ENCODE results near the gene LYRM4. TPM values are rescaled to one million over a fixed set of nuclear protein-coding genes. Genes with fewer than 3 reads are reported as not detected.

Gene LYRM4
- polyA plus RNA-seq, 1 donor from 2014 or later: 29.3 TPM

- no peak overlapping the region for H3K4me2 ChIP-seq (ENCODE audit: low read length)
- TF ChIP-seq SMC3 (conservative IDR thresholded peaks at IDR 0.05; ENCODE audit: poor library complexity) (no peak), RAD21 (conservative IDR thresholded peaks at IDR 0.05) (no peak), EP300 (conservative IDR thresholded peaks at IDR 0.05; ENCODE audit: poor library complexity, severe bottlenecking) (no peak), TAF1 (IDR thresholded peaks at IDR 0.05; ENCODE audit: low read depth) (no peak), REST (IDR thresholded peaks at IDR 0.05; ENCODE audit: borderline replicate concordance) (no peak), EZH2 (IDR thresholded peaks at IDR 0.05; ENCODE audit: borderline replicate concordance, insufficient read depth, low read length, poor library complexity, severe bottlenecking) (no peak), CTCF (IDR thresholded peaks at IDR 0.05; ENCODE audit: poor library complexity, severe bottlenecking) (no peak), POLR2AphosphoS5 (IDR thresholded peaks at IDR 0.05) (no peak), MXI1 (conservative IDR thresholded peaks at IDR 0.05; ENCODE audit: poor library complexity, severe bottlenecking) (no peak)
- H3K9me3 ChIP-seq (ENCODE audit: low read length): no peaks in the 10 kb centered on the region
- H3K9me2 ChIP-seq (ENCODE audit: insufficient read depth, low read length): no peaks in the 10 kb centered on the region
- H3F3A ChIP-seq (ENCODE audit: insufficient read depth, low read length, poor library complexity, severe bottlenecking): no peaks in the 10 kb centered on the region
- no peak overlapping the region for H3K4me3 ChIP-seq (ENCODE audit: low read length)
- H3K79me2 ChIP-seq (replicated peaks; ENCODE audit: insufficient read depth, low read length): no peaks in the 10 kb centered on the region
- no peaks in the 10 kb centered on the region for H3K27me3 ChIP-seq (ENCODE audit: insufficient read depth, low read depth, low read length)
- no peaks in the 10 kb centered on the region for H4K20me1 ChIP-seq (ENCODE audit: insufficient read depth)
- no peak overlapping the region for H3K9ac ChIP-seq (ENCODE audit: low read length)
- H2AFZ ChIP-seq (ENCODE audit: low read depth, low read length): no peak overlapping the region
- H3K27ac ChIP-seq (ENCODE audit: low read length): no peak overlapping the region
- H3K36me3 ChIP-seq (ENCODE audit: insufficient read depth, low read length): no peaks in the 10 kb centered on the region
Observed at GRCh38 chr6:5103250-5103649, 157.5 kb downstream of the LYRM4 start.

- Histone ChIP-seq H3K4me3 (ENCODE audit: low read length) (no peak overlapping the region), H3K9me3 (ENCODE audit: low read length) (no peaks in the 10 kb centered on the region), H3K27ac (ENCODE audit: low read length) (no peak overlapping the region), H3K9me2 (ENCODE audit: insufficient read depth, low read length) (no peaks in the 10 kb centered on the region), H3K4me2 (ENCODE audit: low read length) (no peak overlapping the region), H3K9ac (ENCODE audit: low read length) (no peak overlapping the region), H3K79me2 (replicated peaks; ENCODE audit: insufficient read depth, low read length) (no peaks in the 10 kb centered on the region), H3F3A (ENCODE audit: insufficient read depth, low read length, poor library complexity, severe bottlenecking) (no peaks in the 10 kb centered on the region), H3K36me3 (ENCODE audit: insufficient read depth, low read length) (no peaks in the 10 kb centered on the region), H2AFZ (ENCODE audit: low read depth, low read length) (no peak overlapping the region), H4K20me1 (ENCODE audit: insufficient read depth) (no peaks in the 10 kb centered on the region), H3K27me3 (ENCODE audit: insufficient read depth, low read depth, low read length) (no peaks in the 10 kb centered on the region)
- no peak for TF ChIP-seq RAD21 (conservative IDR thresholded peaks at IDR 0.05)
Observed at GRCh38 chr6:5102267-5102970, 158.3 kb downstream of the LYRM4 start.

All from neural cell (in vitro differentiated cells).